ENCODE results near the gene MPLKIP. TPM values are rescaled to one million over a fixed set of nuclear protein-coding genes. Genes with fewer than 3 reads are reported as not detected.
"Not testable (repeated sequence)": the region's sequence is repeated elsewhere in the genome, so short reads cannot be mapped to it uniquely, and the experiment has no call there.

MPLKIP gene
- total and polyA plus RNA-seq, 2 of the 4 experiments (the other 2 are of a cell fraction): 12.7 to 28.9 TPM

DNA sequence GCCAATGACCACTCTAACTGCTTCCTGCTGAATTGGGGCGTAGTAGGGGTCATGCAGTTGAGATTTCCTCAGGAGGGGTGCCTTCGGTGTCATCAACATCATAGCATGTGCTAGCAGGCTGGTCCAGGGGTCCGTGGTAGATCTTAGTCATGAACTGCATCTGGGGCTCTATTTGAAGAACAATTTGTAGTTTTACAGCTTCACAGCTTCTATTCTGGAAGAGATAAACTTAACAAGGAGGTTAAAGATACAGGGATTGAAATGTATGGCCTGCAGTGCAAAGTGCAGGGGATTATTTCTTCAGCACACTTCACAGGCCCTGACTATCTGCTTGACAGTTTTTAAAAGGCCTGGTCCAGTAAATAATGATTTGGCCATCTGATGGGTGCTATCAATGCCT lies 33.8 kb upstream of the MPLKIP start:
- dilution Hi-C loops (cut with HindIII; ENCODE audit: low sequenced_read_pairs, unreplicated experiment); H3K9ac ChIP-seq (ENCODE audit: low read depth, low read length); H3K9me3 ChIP-seq (ENCODE audit: control insufficient read depth, insufficient read depth, low read length); H3K4me3 ChIP-seq (ENCODE audit: insufficient read depth, low read depth, low read length); H3K9me1 ChIP-seq (ENCODE audit: insufficient read depth, low read length); H4K91ac ChIP-seq (ENCODE audit: insufficient read depth, low read depth, low read length); H4K8ac ChIP-seq (ENCODE audit: low read depth in 2 of 2, low read length in 2 of 2); H3K23ac ChIP-seq (ENCODE audit: low read depth, low read length); POLR2A ChIA-PET (ENCODE audit: unreplicated experiment); H2BK15ac ChIP-seq (ENCODE audit: low read depth, low read length); H4K20me1 ChIP-seq (ENCODE audit: insufficient read depth, low read length); H3K36me3 ChIP-seq (ENCODE audit: control insufficient read depth, insufficient read depth, low read length); H3K79me1 ChIP-seq (ENCODE audit: low read depth in 1 of 2, low read length in 2 of 2); H3K56ac ChIP-seq (ENCODE audit: extremely low read depth, insufficient read depth, low read length); H2BK5ac ChIP-seq (ENCODE audit: low read depth, low read length, poor library complexity, severe bottlenecking); H2BK20ac ChIP-seq (ENCODE audit: low read depth, low read length); H2AK9ac ChIP-seq (replicated peaks; ENCODE audit: low read depth, low read length, poor library complexity); H3K14ac ChIP-seq (replicated peaks; ENCODE audit: low read depth, low read length); BruUV-seq (replicated peaks); H3K27me3 ChIP-seq (ENCODE audit: control insufficient read depth, insufficient read depth, low read length); H3K4me2 ChIP-seq (ENCODE audit: low read depth, low read length); H3K4me1 ChIP-seq (ENCODE audit: control insufficient read depth, insufficient read depth, low read length); H4K5ac ChIP-seq (ENCODE audit: low read depth, low read length); ATAC-seq (ENCODE audit: low read depth); H3K4ac ChIP-seq (ENCODE audit: low read depth, low read length); H2AK5ac ChIP-seq (ENCODE audit: low read depth, low read length); H2BK120ac ChIP-seq (ENCODE audit: low read depth, low read length); H2AFZ ChIP-seq (replicated peaks; ENCODE audit: low read length, poor library complexity); in situ Hi-C loops (cut with MboI; ENCODE audit: low sequenced_read_pairs); DNase-seq; intact Hi-C loops (cut with micrococcal nuclease); H3K27ac ChIP-seq (ENCODE audit: insufficient read depth, low read length); H3K18ac ChIP-seq (ENCODE audit: low read depth, low read length); CTCF ChIA-PET: not testable (repeated sequence)
- no CpG with 5 or more reads among the region's 3 CpGs for WGBS, 2 experiments (ENCODE audit: extremely low coverage in 2 of 2, insufficient read length in 1 of 2)

Measured in IMR-90 (cell line).